ENCODE results near the gene IMMP2L.

DNA sequence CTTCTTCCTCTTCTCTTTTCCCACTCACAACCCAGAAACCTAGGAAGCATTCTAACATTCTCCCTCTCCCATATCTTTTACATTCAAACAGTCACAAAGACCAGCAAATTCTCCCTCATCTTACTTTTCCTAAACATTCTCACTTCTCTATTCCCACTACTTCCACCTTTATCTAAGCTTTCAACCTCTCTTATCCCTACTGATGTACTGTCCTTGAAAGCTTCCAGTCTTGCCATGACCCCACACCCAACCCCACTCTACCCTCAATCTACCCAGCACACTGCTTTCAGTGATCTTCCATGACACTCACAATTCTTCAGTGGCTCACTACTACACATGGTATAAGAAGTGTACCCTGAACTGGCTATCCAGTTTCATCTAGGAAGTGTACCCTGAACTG lies 5.3 kb downstream of the IMMP2L start:
- TF ChIP-seq, protein P1, sequence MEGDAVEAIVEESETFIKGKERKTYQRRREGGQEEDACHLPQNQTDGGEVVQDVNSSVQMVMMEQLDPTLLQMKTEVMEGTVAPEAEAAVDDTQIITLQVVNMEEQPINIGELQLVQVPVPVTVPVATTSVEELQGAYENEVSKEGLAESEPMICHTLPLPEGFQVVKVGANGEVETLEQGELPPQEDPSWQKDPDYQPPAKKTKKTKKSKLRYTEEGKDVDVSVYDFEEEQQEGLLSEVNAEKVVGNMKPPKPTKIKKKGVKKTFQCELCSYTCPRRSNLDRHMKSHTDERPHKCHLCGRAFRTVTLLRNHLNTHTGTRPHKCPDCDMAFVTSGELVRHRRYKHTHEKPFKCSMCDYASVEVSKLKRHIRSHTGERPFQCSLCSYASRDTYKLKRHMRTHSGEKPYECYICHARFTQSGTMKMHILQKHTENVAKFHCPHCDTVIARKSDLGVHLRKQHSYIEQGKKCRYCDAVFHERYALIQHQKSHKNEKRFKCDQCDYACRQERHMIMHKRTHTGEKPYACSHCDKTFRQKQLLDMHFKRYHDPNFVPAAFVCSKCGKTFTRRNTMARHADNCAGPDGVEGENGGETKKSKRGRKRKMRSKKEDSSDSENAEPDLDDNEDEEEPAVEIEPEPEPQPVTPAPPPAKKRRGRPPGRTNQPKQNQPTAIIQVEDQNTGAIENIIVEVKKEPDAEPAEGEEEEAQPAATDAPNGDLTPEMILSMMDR (IDR thresholded peaks at IDR 0.05) = no peak
- TF ChIP-seq POLR2A (IDR thresholded peaks at IDR 0.05) = no peak

Measured in uterus (tissue), 2 donors.